PC-3 (cell line): Measurements from ENCODE around the gene RANGAP1. TPM values are rescaled to one million over a fixed set of nuclear protein-coding genes. Genes with fewer than 3 reads are reported as not detected.

Experiments
- ATAC-seq: fragments of 200-7000 bp; cut with Tn5 transposase; 2 replicates; pipeline ENCODE4 v1.9.1; 2020; ENCODE audit warnings: mild to moderate bottlenecking, moderate library complexity
- BruUV-seq: library from RNA; stranded (reverse); fragments of 400-500 nt; replicated peaks from 2 replicates; lab custom pipeline; 2021; lab: Mats Ljungman, UMichigan
- CTCF ChIA-PET: fragments of 300-600 bp; sonication (Branson Sonifier 250); formaldehyde crosslinking; loops from one replicate; lab custom pipeline; 2022; ENCODE audit warnings: antibody characterized with exemption; lab: Charles Lee
- POLR2A ChIA-PET: fragments of 300-600 bp; sonication (Branson Sonifier 250); formaldehyde crosslinking; loops from one replicate; lab custom pipeline; 2022; ENCODE audit warnings: antibody characterized with exemption; ENCODE audit not compliant: unreplicated experiment; lab: Charles Lee
- DNase-seq: peaks from one replicate; pipeline ENCODE4 v3.0.0-alpha.2; 2015
- H2AFZ ChIP-seq: fragments of 300-600 bp; sonication (generic); 2 replicates; pipeline ENCODE4 v1.6.0; 2016; ENCODE audit warnings: antibody characterized with exemption, low read length
- H3F3A ChIP-seq: fragments of 300-600 bp; sonication (generic); one replicate; pipeline ENCODE4 v1.6.0; 2017; ENCODE audit warnings: antibody characterized with exemption, low read length, control low read depth, mild to moderate bottlenecking; ENCODE audit not compliant: unreplicated experiment
- H3K27ac ChIP-seq: fragments of 300-600 bp; sonication (generic); 2 replicates; pipeline ENCODE4 v1.5.1; 2016; ENCODE audit warnings: mild to moderate bottlenecking, low read length
- H3K27me3 ChIP-seq: fragments of 300-600 bp; sonication (generic); 2 replicates; pipeline ENCODE4 v1.6.1; 2016; ENCODE audit warnings: low read length, mixed read lengths
- H3K36me3 ChIP-seq: fragments of 300-600 bp; sonication (generic); 2 replicates; pipeline ENCODE4 v1.6.1; 2016; ENCODE audit warnings: low read depth, mixed run types, low read length, mixed read lengths
- H3K4me1 ChIP-seq: fragments of 300-600 bp; sonication (generic); 2 replicates; pipeline ENCODE4 v1.5.1; 2016; ENCODE audit warnings: low read length; ENCODE audit not compliant: insufficient read depth
- H3K4me2 ChIP-seq: fragments of 300-600 bp; sonication (generic); 2 replicates; pipeline ENCODE4 v1.6.0; 2016; ENCODE audit warnings: low read length
- H3K4me3 ChIP-seq: fragments of 300-600 bp; sonication (generic); 2 replicates; pipeline ENCODE4 v1.5.1; 2016; ENCODE audit warnings: mild to moderate bottlenecking, low read length, mixed read lengths
- H3K79me2 ChIP-seq: fragments of 300-600 bp; sonication (generic); 2 replicates; pipeline ENCODE4 v1.6.1; 2017; ENCODE audit warnings: low read length, mixed read lengths
- H3K9ac ChIP-seq: fragments of 300-600 bp; sonication (generic); 2 replicates; pipeline ENCODE4 v1.6.0; 2016; ENCODE audit warnings: mild to moderate bottlenecking, low read length
- H3K9me2 ChIP-seq: fragments of 300-600 bp; sonication (generic); replicated peaks from 2 replicates; pipeline ENCODE4 v1.6.1; 2016; ENCODE audit warnings: mixed run types, low read length, mixed read lengths
- H3K9me3 ChIP-seq: fragments of 300-600 bp; sonication (generic); 2 replicates; pipeline ENCODE4 v1.6.1; 2016; ENCODE audit warnings: low read length, mixed read lengths
- H4K20me1 ChIP-seq: fragments of 300-600 bp; sonication (generic); 2 replicates; pipeline ENCODE4 v1.6.1; 2016; ENCODE audit warnings: low read length, mixed read lengths
- EZH2 ChIP-seq: fragments of 300-600 bp; sonication (generic); IDR thresholded peaks from one replicate; pipeline ENCODE4 v1.6.1; 2017; ENCODE audit warnings: antibody characterized with exemption, mild to moderate bottlenecking, low read length; ENCODE audit not compliant: unreplicated experiment
- EZH2phosphoT487 ChIP-seq: fragments of 300-600 bp; sonication (generic); IDR thresholded peaks from 2 replicates; pipeline ENCODE4 v1.6.1; 2018; ENCODE audit warnings: mild to moderate bottlenecking, antibody characterized with exemption, low read length, borderline replicate concordance
- intact Hi-C: fragments of 100-400 bp; cut with micrococcal nuclease; formaldehyde crosslinking; loops from 2 replicates; pipeline ENCODE4 v1.9.0; 2023
- total RNA-seq: library from RNA; depleted of rRNA; stranded (reverse); fragments of >200 nt; gene quantifications from 2 replicates; pipeline ENCODE4 v1.2.3, GENCODE V29; 2014
- TF ChIP-seq, protein P1 (sequence below): fragments of 300-600 bp; sonication (generic); conservative IDR thresholded peaks from 2 replicates; pipeline ENCODE4 v1.5.1; 2017; ENCODE audit warnings: antibody characterized with exemption, low read depth, mild to moderate bottlenecking, low read length

Gene RANGAP1
- total RNA-seq, 1 experiment from 2014 or later, result 99.0 TPM

DNA sequence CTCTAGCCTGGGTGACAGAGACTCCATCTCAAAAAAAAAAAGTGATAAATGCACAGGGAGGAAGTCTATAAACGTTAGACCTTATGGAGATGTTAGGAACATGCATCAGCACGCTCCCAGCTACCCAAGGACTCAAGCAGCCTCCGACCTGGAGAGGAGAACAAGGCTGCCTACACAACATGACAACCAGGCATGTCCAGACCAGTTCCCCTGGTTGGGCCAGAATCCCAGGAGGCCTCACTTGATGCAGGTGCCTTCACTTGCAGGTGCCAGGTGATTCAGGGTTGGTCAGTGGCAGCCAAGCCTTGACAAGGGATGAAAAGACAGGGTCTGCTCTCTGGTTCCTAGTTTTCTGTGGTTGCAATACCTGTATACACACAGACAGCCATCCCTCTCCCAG lies 5.9 kb downstream of the RANGAP1 start:
- no TSS peak for BruUV-seq
- Histone ChIP-seq H3K27me3 (no peaks in the 10 kb centered on the region), H3K9me2 (no peaks in the 10 kb centered on the region), H3K36me3 (peaks cover 38% of the 10 kb centered on the region), H3K9me3 (no peaks in the 10 kb centered on the region), H3K9ac (no peak overlapping the region), H2AFZ (no peak overlapping the region), H3K4me2 (no peak overlapping the region), H3K79me2 (peaks cover 58% of the 10 kb centered on the region), H3K4me3 (no peak overlapping the region), H3K4me1 (peaks cover 8% of the 10 kb centered on the region), H3F3A (no peaks in the 10 kb centered on the region), H3K27ac (no peak overlapping the region), H4K20me1 (peaks cover 22% of the 10 kb centered on the region)
- DNase-seq (no peak), ATAC-seq (no peak)
- intact Hi-C loops, result no loop called here
- TF ChIP-seq EZH2phosphoT487, result no peak
- TF ChIP-seq EZH2, result no peak
- TF ChIP-seq, protein P1, sequence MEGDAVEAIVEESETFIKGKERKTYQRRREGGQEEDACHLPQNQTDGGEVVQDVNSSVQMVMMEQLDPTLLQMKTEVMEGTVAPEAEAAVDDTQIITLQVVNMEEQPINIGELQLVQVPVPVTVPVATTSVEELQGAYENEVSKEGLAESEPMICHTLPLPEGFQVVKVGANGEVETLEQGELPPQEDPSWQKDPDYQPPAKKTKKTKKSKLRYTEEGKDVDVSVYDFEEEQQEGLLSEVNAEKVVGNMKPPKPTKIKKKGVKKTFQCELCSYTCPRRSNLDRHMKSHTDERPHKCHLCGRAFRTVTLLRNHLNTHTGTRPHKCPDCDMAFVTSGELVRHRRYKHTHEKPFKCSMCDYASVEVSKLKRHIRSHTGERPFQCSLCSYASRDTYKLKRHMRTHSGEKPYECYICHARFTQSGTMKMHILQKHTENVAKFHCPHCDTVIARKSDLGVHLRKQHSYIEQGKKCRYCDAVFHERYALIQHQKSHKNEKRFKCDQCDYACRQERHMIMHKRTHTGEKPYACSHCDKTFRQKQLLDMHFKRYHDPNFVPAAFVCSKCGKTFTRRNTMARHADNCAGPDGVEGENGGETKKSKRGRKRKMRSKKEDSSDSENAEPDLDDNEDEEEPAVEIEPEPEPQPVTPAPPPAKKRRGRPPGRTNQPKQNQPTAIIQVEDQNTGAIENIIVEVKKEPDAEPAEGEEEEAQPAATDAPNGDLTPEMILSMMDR, result no peak
- CTCF ChIA-PET, result interaction anchor here (0.6 kb wide), 1 partner anchor 85 kb away, joined by 5 read pairs; no protein-coding TSS in a partner anchor
- POLR2A ChIA-PET, result no interaction called here

DNA sequence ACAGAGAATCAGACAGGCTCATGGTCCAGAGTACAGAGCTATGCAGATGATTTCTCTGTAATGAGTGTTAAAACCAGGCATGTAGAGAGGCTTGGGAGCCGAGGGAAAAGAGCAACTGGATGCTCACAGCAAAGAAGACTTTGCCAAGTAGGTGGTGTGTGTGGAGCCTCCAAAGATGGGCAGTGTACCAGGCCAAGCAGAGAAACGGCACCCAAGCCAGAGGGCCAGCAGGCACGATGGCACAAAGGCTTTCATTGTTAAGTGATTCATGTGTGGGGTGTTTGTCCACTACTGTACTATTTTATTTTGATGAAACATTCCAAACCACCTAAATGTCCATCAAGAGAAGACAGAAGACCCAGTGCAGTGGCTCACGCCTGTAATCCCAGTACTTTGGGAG lies 11.1 kb downstream of the RANGAP1 start:
- H3K4me3 ChIP-seq, result no peak overlapping the region
- no peak for DNase-seq
- no peak overlapping the region for H2AFZ ChIP-seq
- no peaks in the 10 kb centered on the region for H4K20me1 ChIP-seq
- no peak overlapping the region for H3K9ac ChIP-seq
- no peaks in the 10 kb centered on the region for H3K9me3 ChIP-seq
- no peaks in the 10 kb centered on the region for H3F3A ChIP-seq
- ATAC-seq, result peak; percentile 64
- no peak overlapping the region for H3K27ac ChIP-seq
- peaks cover 35% of the 10 kb centered on the region for H3K36me3 ChIP-seq
- ChIA-PET CTCF (no interaction called here), POLR2A (no interaction called here)
- no peaks in the 10 kb centered on the region for H3K9me2 ChIP-seq
- TF ChIP-seq, protein P1, result no peak
- TF ChIP-seq EZH2phosphoT487, result no peak
- H3K27me3 ChIP-seq, result no peaks in the 10 kb centered on the region
- 0 out of 2 replicates have a peak, but pooled peaks cover 10% of the 10 kb centered on the region for H3K79me2 ChIP-seq
- H3K4me2 ChIP-seq, result no peak overlapping the region
- BruUV-seq, result no TSS peak
- intact Hi-C loops, result no loop called here
- H3K4me1 ChIP-seq, result no peaks in the 10 kb centered on the region

DNA sequence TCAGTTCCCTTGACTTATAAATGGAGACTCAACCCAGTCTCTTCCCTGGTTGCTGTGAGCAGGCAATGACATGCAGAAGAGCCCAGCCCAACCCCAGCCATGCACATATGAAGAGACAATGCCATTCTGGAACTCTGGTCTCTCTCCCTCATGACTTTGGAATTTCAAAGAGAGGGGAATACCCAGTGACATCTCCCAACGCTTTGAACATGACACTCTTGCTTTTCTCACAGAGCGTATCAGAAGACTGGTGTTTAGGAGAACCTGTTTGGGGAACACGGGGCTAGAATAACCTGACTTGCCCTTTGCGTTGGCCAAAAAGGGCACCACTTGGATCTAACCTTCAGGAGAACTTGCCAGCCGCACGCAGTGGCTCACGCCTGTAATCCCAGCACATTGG lies 12.9 kb downstream of the RANGAP1 start:
- BruUV-seq, result no TSS peak

More for the DNA sequence above, 12.9 kb downstream of the RANGAP1 start:
- no peaks in the 10 kb centered on the region for H3K27me3 ChIP-seq
- 0 out of 2 replicates have a peak, but pooled peaks cover 4% of the 10 kb centered on the region for H3K79me2 ChIP-seq
- no peaks in the 10 kb centered on the region for H3K9me2 ChIP-seq
- no peaks in the 10 kb centered on the region for H3K4me1 ChIP-seq
- no peak for ATAC-seq
- TF ChIP-seq, protein P1, result no peak
- TF ChIP-seq EZH2 (no peak), EZH2phosphoT487 (no peak)
- no peak overlapping the region for H2AFZ ChIP-seq
- intact Hi-C loops, result no loop called here
- no peak for DNase-seq
- no peak overlapping the region for H3K27ac ChIP-seq
- peaks cover 39% of the 10 kb centered on the region for H3K36me3 ChIP-seq
- no peaks in the 10 kb centered on the region for H3F3A ChIP-seq
- H3K4me3 ChIP-seq, result no peak overlapping the region
- H4K20me1 ChIP-seq, result no peaks in the 10 kb centered on the region
- POLR2A ChIA-PET, result no interaction called here
- H3K9me3 ChIP-seq, result no peaks in the 10 kb centered on the region
- no peak overlapping the region for H3K9ac ChIP-seq
- no peak overlapping the region for H3K4me2 ChIP-seq
- CTCF ChIA-PET, result no interaction called here
